Hepatic stellate cell (primary cell): ENCODE results near the gene FAT1.
A peak's percentile ranks its signal among the peaks of the same experiment; 100 is the strongest.
"Not testable (repeated sequence)": the region's sequence is repeated elsewhere in the genome, so short reads cannot be mapped to it uniquely, and the experiment has no call there.

Source experiments
- DNase-seq: peaks from one replicate; pipeline ENCODE4 v3.0.0; 2011; ENCODE audit warnings: low spot score

The FAT1 gene, protein sequence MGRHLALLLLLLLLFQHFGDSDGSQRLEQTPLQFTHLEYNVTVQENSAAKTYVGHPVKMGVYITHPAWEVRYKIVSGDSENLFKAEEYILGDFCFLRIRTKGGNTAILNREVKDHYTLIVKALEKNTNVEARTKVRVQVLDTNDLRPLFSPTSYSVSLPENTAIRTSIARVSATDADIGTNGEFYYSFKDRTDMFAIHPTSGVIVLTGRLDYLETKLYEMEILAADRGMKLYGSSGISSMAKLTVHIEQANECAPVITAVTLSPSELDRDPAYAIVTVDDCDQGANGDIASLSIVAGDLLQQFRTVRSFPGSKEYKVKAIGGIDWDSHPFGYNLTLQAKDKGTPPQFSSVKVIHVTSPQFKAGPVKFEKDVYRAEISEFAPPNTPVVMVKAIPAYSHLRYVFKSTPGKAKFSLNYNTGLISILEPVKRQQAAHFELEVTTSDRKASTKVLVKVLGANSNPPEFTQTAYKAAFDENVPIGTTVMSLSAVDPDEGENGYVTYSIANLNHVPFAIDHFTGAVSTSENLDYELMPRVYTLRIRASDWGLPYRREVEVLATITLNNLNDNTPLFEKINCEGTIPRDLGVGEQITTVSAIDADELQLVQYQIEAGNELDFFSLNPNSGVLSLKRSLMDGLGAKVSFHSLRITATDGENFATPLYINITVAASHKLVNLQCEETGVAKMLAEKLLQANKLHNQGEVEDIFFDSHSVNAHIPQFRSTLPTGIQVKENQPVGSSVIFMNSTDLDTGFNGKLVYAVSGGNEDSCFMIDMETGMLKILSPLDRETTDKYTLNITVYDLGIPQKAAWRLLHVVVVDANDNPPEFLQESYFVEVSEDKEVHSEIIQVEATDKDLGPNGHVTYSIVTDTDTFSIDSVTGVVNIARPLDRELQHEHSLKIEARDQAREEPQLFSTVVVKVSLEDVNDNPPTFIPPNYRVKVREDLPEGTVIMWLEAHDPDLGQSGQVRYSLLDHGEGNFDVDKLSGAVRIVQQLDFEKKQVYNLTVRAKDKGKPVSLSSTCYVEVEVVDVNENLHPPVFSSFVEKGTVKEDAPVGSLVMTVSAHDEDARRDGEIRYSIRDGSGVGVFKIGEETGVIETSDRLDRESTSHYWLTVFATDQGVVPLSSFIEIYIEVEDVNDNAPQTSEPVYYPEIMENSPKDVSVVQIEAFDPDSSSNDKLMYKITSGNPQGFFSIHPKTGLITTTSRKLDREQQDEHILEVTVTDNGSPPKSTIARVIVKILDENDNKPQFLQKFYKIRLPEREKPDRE (N-terminal part only)

DNA sequence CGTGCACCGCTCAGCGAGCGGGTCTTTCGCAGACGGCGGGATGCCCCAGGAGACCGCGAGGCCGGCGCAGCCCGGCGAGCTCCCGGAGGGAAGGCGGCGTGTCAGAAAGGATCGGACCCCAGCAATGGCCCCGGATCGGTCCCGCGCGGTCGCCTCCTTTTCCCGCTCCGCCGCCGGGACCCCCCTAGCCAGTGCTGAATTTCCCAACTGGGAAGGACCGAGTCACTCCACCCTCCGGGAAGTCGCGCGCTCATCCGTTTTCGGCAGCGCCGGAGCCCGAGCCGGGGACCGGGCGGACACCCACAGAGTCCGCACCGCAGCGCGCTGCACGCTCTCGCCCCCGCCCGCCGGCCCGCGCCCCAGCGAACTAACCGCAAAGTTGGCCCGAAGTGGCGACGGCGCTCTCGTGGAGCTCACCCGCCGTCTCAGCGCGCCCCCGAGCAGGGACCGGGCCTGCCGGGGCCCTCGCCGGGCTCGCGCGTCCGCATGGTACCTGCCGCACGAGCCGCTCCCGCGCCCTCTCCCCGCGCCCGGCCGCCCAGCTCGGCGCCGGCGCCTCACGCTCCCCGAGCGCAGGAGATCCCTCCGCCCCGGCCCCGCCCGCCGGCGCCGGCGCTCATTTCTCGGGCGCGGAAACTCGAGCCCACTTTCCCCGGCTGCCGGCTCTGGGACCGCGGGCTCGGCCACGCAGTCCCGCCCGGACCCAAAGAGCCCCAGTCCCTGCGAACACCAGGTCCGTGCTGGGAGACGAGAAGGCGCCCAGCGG lies at the start of gene FAT1:
Gene FAT1, minus strand, starts transcription at position 565 of the 766 bp plus-strand sequence. CDS start 14,029 bp downstream, outside the sequence.
- peak; percentile 84 for DNase-seq

DNA sequence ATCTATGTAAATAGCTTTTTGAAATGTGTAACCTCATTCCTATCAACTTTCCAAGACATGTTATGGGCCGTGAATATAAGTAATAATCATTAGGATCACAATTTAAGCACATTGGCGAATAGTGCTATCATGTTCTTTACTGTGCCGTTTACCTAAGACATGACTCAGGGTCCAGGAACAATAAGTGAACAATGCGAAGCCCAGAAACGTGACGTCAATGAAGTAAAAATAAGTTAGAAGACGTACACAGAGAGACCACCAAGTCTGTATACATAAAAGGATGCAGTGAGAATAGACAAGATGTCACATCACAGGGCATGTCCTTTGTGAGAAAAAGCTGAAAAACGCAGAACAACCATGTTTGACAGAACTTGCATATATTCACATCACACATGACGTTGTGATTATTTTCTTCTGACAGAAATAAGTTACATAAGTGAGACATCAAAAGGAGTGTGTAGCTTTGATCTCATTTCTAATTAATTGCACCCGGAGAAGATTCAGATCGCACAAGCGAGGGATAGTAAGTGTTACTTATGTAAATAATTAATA lies 49.4 kb upstream of the FAT1 start:
- DNase-seq, result no peak

DNA sequence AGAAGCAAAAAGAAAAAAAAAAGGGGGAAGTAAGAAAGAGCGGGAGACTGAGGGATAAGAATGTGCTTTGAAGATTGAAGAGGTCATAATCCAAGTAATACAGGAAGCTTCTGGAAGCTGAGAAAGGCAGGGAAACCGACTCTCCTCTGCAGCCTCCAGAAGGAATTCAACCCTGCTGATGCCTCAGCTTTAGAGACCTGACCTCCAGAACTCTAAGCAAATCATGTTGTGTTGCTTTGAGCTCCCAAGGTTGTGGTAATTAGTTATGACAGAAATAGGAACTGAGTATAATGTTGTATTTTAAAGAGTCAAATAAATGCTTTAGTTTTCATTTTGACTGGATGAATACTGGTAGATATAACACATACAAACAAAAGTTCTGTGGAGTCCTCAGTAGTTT lies 48.0 kb upstream of the FAT1 start:
- no peak for DNase-seq

DNA sequence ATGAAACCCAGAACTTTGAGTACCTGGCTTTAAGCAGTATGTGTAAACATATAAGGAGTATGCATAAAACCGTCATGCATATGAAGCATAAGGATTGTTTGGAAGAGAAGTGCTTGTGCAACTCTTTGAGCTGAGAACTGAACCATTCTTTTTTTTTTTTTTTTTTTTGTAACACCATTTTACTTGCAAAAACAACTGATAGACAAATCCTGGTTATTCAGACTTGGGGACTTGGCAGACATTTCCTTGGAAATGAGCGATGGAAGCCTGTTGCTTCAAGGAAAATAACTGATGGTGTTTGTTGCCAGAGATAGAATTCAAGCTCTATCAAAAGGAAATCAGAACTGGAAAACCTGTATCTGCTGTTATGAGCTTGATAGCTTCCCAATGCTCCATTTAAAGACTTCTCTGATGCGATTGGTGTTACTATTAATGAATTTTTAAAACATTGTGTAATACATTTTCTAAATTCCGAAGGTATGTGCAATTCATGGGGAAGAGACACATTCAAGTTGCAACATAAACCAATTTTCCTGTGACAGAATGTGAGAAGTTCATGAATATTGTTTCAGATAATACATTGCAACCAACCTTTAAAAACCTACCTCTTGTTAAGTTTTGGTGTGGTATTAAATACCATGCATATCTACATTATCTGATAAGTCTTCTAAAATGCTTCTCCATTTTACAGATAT lies 47.0 kb upstream of the FAT1 start:
- no peak for DNase-seq

DNA sequence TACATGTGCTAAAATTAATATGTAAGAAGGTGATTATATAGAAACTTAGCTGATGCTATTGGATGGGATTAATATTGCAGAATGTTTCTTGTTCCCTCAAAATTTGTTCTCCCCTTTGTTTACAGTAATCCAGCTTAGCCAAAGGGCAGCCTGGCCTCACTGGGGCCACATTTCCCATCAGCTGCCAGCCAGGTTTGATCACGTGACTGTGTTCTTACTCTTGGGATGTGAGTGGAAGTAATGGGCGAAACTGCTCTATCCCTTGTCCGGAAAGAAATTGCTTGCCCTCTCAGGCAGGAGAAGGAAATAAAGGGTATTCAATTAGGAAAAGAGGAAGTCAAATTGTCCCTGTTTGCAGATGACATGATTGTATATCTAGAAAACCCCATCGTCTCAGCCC lies 44.1 kb upstream of the FAT1 start:
- no peak for DNase-seq

DNA sequence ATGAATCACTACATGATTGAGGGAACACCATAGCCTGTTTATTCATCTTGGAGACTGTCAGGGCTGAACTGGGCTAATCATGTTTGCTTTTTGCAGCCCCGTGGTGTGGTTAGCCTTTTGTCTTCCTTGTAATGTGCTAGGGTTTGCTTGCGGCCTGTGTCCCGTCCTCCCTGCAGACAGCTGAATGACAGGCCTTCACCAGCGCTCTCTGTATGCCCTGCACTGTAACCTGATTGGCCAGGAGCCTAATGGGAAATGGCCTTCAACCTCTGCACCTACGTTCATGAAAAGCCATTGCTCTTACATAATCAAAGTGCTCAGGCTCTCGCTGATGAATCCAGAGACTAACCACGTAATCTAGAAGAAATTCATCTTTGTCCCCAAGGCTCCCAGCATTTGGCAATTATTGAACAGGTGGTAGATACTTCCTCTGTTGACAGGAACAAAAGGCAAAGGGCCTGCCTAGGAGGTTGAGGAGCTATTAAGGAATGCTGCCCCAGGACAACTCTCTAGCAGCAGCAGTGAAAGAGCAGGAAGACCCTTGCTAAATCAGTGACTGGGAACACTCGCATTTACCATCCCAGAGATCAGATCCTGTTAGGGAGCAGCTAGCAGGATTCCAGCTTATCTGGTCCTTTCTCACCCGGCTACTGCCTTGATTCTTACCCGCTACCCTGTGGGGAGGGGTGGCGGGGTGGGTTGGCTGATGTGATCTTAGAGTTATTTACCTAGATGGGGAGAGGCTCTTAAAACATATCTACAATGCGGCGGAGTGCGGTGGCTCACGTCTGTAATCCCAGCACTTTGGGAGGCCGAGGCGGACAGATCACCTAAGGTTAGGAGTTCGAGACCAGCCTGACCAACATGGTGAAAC lies 42.3 kb upstream of the FAT1 start:
- DNase-seq, result no peak

DNA sequence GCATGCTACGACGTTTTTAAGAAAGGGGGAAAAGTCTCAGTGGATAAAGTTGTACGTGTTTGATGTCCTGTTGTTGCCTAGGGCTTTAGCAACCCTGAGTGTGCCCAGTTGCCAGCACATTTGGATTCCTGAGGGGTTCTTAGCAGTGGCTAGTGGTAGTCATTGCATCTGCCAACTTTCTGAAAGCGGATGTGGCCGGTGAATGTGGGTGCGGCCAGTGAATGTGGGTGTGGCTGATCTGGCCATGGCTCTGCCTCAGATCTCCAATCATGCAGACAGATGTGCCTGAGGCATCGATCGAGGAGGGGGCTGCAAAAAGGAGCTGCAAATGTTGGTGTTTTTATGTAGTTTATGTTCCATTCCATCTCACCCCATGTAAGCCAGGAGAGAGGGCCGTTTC lies 41.5 kb upstream of the FAT1 start:
- no peak for DNase-seq

DNA sequence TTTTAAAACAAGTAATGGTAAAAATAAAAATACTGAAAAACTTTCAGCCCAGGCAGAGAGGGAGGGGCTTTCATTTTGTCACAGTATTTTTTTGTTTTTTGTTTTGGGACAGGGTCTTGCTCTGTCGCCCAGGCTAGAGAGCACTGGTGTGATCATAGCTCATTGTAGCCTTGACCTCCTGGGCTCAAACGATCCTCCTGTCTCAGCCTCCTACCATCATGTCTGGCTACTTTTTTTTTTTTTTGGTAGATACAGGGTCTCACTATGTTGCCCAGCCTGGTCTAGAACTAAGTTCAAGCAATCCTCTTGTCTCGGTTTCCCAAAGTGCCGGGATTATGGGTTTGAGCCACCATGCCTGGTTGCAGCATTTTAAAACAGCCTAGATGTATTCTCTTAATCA lies 40.8 kb upstream of the FAT1 start:
- DNase-seq, result no peak

DNA sequence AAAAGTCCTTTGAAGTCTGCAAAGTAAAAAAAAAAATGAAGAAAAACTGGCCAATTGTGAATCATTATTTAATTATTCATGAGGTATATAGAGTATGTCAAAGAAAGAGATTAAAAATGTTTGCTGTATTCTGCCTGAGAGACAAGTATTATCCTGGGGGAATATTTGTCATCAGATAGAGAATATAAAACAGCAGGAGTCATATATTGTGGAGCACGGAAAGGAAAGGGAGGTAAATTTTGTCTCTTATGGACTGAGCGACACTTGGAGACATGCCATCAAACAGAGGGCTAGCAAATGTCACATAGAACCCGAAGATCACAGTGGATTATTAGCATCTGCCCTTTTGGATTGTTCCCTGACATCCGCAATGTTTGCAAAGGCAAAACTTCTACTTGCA lies 39.2 kb upstream of the FAT1 start:
- DNase-seq, result no peak

DNA sequence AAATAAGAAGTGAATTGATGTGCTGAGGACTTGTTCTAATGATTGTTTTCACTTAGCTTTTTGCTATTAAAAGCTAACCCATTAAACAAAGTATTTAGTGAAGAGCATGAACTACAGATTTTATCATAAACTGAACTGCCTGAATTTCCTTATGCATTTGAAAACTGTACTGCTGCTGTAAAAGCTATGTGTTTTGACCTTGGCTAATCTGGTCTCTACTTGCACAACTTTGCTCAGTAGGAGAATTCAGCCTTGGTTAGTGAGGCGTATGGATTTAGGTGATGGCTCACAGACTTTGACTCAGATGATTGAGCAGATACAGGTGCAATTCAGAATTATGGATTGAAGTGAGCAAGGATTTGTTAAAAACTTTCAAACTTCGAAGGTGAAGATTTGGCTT lies 38.7 kb upstream of the FAT1 start:
- no peak for DNase-seq

DNA sequence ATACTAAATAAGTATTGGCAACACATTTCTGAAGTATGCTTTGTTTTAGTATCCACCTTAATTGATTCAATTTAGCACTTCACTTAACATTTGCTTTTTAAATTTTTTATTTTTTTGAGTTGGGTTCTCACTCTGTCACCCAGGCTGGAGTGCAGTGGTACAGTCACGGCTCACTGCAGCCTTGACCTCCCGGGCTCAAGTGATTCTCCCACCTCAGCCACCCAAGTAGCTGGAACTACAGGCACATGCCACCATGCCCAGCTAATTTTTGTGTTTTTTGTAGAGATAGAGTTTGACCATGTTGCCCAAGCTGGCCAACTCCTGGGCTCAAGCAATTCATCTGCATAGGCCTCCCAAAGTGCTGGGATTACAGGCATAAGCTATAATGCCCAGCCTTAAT lies 38.3 kb upstream of the FAT1 start:
- not testable (repeated sequence) for DNase-seq

DNA sequence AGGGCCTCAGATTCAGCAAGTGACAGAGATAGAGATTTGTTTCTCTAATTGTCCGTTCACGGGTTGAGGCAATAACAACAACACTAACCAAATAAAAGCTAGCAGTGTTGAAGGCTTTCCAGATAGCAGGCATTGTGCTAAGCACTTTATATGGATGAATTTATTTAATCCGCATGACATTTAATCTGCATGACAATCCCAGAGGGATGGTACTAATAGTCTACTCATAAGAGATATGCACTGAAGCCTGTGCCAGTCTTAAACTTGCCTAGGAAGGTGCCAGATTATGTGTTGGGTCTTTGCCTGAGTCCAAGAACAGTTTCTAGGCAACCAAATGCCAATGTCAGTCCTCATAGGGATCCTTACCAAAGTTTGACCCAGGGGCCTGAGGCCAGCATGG lies 37.7 kb upstream of the FAT1 start:
- DNase-seq, result no peak

DNA sequence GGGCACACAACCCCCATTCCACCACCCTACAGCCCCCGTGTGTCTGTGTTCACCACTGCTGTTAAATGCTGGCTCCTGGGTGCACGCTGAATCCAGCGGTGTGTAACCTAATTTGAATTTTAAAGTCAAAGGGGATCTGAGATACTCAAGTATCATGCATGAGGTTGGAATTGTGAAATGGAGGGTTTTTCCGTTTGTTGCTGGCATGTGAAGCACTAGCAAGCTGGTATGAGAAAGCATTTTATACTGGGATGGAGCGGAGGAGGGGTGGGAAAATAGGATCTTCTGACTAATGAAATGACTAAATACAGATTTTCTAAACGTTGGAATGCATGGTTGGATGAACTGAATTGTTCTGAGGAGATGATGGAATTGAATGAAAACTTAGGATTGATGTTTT lies 36.9 kb upstream of the FAT1 start:
- peak; percentile 52 for DNase-seq

DNA sequence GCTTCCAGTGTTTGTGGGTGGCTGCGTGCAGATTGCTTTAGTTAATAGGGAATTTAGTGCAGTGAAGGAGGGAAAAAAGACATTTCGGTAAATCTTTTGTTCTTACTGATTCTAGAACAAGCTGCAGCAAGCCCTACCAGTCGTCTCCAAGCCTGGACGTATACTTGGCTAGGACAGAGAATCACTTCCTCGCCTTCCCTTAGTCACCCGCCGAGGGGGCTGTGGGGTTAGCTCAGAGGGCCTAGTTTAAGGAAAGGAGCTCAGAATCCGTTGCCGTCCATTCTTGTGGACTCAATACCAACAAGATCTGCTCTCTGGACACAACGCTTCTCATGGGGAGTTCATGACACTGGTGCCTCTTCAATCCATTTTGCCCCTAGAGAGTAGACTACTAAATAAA lies 36.3 kb upstream of the FAT1 start:
- DNase-seq, result no peak

DNA sequence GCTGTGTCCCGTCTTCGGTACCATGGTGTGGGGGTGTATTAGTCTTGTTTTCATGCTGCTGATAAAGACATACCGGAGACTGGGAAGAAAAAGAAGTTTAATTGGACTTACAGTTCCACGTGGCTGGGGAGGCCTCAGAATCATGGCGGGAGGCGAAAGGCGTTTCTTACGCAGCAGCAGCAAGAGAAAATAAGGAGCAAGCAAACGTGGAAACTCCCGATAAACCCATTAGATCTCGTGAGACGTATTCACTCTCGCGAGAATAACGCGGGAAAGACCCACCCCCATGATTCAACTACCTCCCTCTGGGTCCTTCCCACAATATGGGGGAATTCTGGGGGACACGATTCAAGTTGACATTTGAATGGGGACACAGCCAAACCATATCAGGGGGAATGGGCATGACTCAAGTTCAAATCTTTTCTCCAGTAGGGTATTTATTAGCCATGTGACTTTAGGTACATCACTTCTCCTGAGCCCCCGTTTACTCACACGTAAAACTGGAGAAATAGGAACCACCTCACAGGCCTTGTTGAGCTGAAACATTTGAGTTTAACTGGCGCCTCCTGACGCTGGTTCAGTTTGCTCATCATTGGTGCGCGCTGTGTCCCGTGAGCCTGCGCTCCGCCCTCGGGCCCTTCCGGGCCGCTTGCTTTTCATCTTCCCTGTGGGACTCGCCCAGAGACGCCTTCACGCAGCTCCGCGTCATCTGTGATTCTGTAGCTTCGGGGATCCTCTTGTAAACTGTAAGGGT lies 35.5 kb upstream of the FAT1 start:
- no peak for DNase-seq

DNA sequence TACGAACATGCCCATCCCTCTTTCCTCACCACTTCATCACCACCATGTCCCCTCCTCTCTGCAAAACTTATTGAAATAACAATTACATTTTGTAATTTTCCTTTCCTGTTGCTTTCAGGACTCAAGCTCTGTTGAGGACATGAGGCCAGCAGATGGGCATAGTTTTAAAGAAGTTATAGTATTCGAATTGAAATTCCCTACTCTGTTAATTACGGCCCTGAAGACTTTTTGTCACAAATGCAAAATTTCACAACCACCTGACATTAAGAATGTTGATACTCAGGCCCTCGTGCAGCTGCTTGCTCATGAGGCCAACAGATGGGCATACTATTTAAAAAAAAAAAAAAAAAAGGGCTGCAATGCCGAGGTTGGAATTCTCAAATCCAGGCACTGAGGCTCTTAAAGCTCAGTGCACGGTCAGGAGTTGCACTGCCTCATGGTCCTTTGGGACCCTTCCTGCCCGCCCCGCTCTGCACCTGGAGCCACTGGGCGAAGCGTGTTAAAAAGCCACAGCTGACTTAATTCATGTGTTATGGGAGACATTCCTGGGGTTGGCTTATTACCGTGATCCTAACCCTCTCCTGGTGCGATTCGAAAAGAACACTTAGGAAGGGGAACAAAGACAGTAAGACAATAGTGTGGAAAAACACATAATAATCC lies 34.2 kb upstream of the FAT1 start:
- no peak for DNase-seq

DNA sequence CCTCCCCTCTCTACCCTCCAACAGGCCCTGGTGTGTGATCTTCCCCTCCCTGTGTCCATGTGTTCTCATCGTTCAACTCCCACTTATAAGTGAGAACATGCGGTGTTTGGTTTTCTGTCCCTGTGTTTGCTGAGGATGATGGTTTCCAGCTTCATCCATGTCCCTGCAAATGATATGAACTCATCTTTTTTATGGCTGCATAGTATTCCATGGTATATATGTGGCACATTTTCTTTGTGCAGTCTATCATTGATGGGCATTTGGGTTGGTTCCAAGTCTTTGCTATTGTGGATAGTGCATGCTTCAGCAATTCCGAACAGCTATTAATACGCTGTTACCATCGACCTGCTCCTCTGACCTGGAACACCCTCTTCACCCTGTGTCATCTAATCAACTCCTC lies 32.9 kb upstream of the FAT1 start:
- DNase-seq, result not testable (repeated sequence)
